Brain microvascular endothelial cell (primary cell): ENCODE data around the gene ADAM22.

Source experiments
- DNase-seq: peaks from one replicate; pipeline ENCODE4 v3.0.0-alpha.2; 2020
- H3K27ac ChIP-seq: fragments of 250-450 bp; sonication (Bioruptor Pico); 2 replicates; pipeline ENCODE4 v1.5.1; 2020; ENCODE audit warnings: mild to moderate bottlenecking, moderate library complexity
- H3K27me3 ChIP-seq: fragments of 250-450 bp; sonication (Bioruptor Pico); replicated peaks from 2 replicates; pipeline ENCODE4 v1.5.1; 2020; ENCODE audit warnings: mild to moderate bottlenecking
- H3K36me3 ChIP-seq: fragments of 250-450 bp; sonication (Bioruptor Pico); replicated peaks from 2 replicates; pipeline ENCODE4 v1.5.1; 2020; ENCODE audit warnings: mild to moderate bottlenecking
- H3K4me3 ChIP-seq: 2 replicates; pipeline ENCODE4 v1.5.1; 2011; ENCODE audit warnings: low read depth, mild to moderate bottlenecking, control low read depth, low read length, moderate library complexity
- in situ Hi-C: cut with HindIII; loops from 2 replicates; pipeline ENCODE4 v1.10.0; 2017; ENCODE audit warnings: low sequenced_read_pairs, low pct_ligation_motif_present
- TF ChIP-seq, protein P1 (sequence below): IDR thresholded peaks from 2 replicates; pipeline ENCODE4 v1.5.1; 2011; ENCODE audit warnings: low read depth, mild to moderate bottlenecking, moderate library complexity, low read length, control low read depth, inconsistent platforms; ENCODE audit errors: missing control alignments

The ADAM22 gene

DNA sequence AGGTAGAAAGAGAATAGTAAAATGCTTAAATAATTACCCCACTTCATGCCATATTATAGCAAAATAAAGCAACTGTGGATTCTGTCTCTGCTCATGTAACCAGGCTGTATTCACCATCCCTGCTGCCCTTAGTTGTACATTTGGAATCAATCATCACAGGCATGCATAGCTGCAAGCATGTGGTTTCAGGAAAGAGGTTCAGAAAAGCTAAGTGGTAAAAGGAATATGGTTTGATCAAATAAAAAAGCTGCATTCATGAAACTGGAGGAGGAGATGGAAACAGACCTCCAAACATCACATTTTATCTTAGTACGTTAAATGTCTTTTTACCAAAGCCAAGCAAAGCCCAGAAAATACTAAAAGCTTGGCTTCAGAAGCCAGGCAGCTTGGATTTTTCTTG, 81.3 kb downstream of the ADAM22 start:
- DNase-seq, result no peak
- no peak overlapping the region for H3K4me3 ChIP-seq
- TF ChIP-seq, protein P1, sequence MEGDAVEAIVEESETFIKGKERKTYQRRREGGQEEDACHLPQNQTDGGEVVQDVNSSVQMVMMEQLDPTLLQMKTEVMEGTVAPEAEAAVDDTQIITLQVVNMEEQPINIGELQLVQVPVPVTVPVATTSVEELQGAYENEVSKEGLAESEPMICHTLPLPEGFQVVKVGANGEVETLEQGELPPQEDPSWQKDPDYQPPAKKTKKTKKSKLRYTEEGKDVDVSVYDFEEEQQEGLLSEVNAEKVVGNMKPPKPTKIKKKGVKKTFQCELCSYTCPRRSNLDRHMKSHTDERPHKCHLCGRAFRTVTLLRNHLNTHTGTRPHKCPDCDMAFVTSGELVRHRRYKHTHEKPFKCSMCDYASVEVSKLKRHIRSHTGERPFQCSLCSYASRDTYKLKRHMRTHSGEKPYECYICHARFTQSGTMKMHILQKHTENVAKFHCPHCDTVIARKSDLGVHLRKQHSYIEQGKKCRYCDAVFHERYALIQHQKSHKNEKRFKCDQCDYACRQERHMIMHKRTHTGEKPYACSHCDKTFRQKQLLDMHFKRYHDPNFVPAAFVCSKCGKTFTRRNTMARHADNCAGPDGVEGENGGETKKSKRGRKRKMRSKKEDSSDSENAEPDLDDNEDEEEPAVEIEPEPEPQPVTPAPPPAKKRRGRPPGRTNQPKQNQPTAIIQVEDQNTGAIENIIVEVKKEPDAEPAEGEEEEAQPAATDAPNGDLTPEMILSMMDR, result no peak
- H3K27me3 ChIP-seq, result no peaks in the 10 kb centered on the region
- in situ Hi-C loops, result no loop called here
- H3K36me3 ChIP-seq, result no peaks in the 10 kb centered on the region
- H3K27ac ChIP-seq, result no peak overlapping the region

- no peaks in the 10 kb centered on the region for H3K36me3 ChIP-seq
- no peak for DNase-seq
- no peak overlapping the region for H3K27ac ChIP-seq
- in situ Hi-C loops, result no loop called here
- H3K4me3 ChIP-seq, result no peak overlapping the region
- TF ChIP-seq, protein P1, result no peak
- H3K27me3 ChIP-seq, result no peaks in the 10 kb centered on the region
These were observed 84.5 kb downstream of the ADAM22 start for GRCh38 chr7:88018501-88018900.

GRCh38 chr7:88020953-88021665, 87.1 kb downstream of the ADAM22 start:
- TF ChIP-seq, protein P1, result no peak
- DNase-seq, result no peak
- no peak overlapping the region for H3K27ac ChIP-seq

GRCh38 chr7:88027724-88028123, 93.7 kb downstream of the ADAM22 start:
- Histone ChIP-seq H3K36me3 (no peaks in the 10 kb centered on the region), H3K27ac (no peak overlapping the region), H3K4me3 (no peak overlapping the region), H3K27me3 (no peaks in the 10 kb centered on the region)
- TF ChIP-seq, protein P1, result no peak
- no peak for DNase-seq
- in situ Hi-C loops, result no loop called here

More at GRCh38 chr7:88020953-88021665, 87.1 kb downstream of the ADAM22 start:
- Histone ChIP-seq H3K27me3 (no peaks in the 10 kb centered on the region), H3K4me3 (no peak overlapping the region), H3K36me3 (no peaks in the 10 kb centered on the region)
- in situ Hi-C loops, result no loop called here

GRCh38 chr7:88034083-88034695, 100.1 kb downstream of the ADAM22 start:
- DNase-seq, result no peak
- in situ Hi-C loops, result no loop called here
- Histone ChIP-seq H3K4me3 (no peak overlapping the region), H3K27me3 (no peaks in the 10 kb centered on the region), H3K27ac (no peak overlapping the region), H3K36me3 (no peaks in the 10 kb centered on the region)
- TF ChIP-seq, protein P1, result no peak

GRCh38 chr7:88037050-88037449, 103.0 kb downstream of the ADAM22 start:
- Histone ChIP-seq H3K27ac (no peak overlapping the region), H3K4me3 (no peak overlapping the region), H3K27me3 (no peaks in the 10 kb centered on the region), H3K36me3 (no peaks in the 10 kb centered on the region)
- TF ChIP-seq, protein P1, result no peak
- in situ Hi-C loops, result no loop called here
- no peak for DNase-seq
